Smooth muscle cell (in vitro differentiated cells): Measurements from ENCODE around the gene NAP1L4. TPM values are rescaled to one million over a fixed set of nuclear protein-coding genes. Genes with fewer than 3 reads are reported as not detected.
A peak's percentile ranks its signal among the peaks of the same experiment; 100 is the strongest.

Experiments used
- DNase-seq: peaks from one replicate; lab custom pipeline; 2025; ENCODE audit not compliant: unreplicated experiment; lab: John Stamatoyannopoulos, UW
- H2AFZ ChIP-seq: fragments of 200-600 bp; sonication (generic); 2 replicates; pipeline ENCODE4 v1.6.0; 2016; ENCODE audit warnings: antibody characterized with exemption, low read depth, mild to moderate bottlenecking
- H3F3A ChIP-seq: fragments of 200-600 bp; sonication (generic); 2 replicates; pipeline ENCODE4 v1.6.0; 2017; ENCODE audit warnings: antibody characterized with exemption, low read depth
- H3K27ac ChIP-seq: fragments of 200-600 bp; sonication (generic); 2 replicates; pipeline ENCODE4 v1.5.1; 2016; ENCODE audit warnings: low read depth, mild to moderate bottlenecking
- H3K27me3 ChIP-seq: fragments of 200-600 bp; sonication (generic); 2 replicates; pipeline ENCODE4 v1.6.1; 2016; ENCODE audit warnings: low read depth, mild to moderate bottlenecking
- H3K36me3 ChIP-seq: fragments of 200-600 bp; sonication (generic); 2 replicates; pipeline ENCODE4 v1.5.1; 2016; ENCODE audit warnings: low read depth
- H3K4me1 ChIP-seq: fragments of 200-600 bp; sonication (generic); 2 replicates; pipeline ENCODE4 v1.5.1; 2016; ENCODE audit warnings: low read depth
- H3K4me2 ChIP-seq: fragments of 200-600 bp; sonication (generic); 2 replicates; pipeline ENCODE4 v1.6.0; 2016; ENCODE audit warnings: mild to moderate bottlenecking
- H3K4me3 ChIP-seq: fragments of 200-600 bp; sonication (generic); 2 replicates; pipeline ENCODE4 v1.5.1; 2016; ENCODE audit warnings: mild to moderate bottlenecking
- H3K79me2 ChIP-seq: fragments of 200-600 bp; sonication (generic); 2 replicates; pipeline ENCODE4 v1.6.0; 2016; ENCODE audit warnings: low read depth, mild to moderate bottlenecking
- H3K9ac ChIP-seq: fragments of 200-600 bp; sonication (generic); 2 replicates; pipeline ENCODE4 v1.6.0; 2016; ENCODE audit warnings: low read depth
- H3K9me3 ChIP-seq: fragments of 200-600 bp; sonication (generic); replicated peaks from 2 replicates; pipeline ENCODE4 v1.5.1; 2016; ENCODE audit warnings: low read depth
- H4K20me1 ChIP-seq: fragments of 200-600 bp; sonication (generic); 2 replicates; pipeline ENCODE4 v1.6.0; 2016; ENCODE audit warnings: low read depth
- WGBS: methylation state at CpG from one replicate; pipeline ENCODE4 v1.1.7; 2016; ENCODE audit warnings: low lambda C conversion rate; 5-methylcytosine and 5-hydroxymethylcytosine counted together
- polyA plus RNA-seq: library from polyadenylated mRNA; unstranded; fragments of >200 nt; fragmentation: Nextera tagmentation; extraction: Ambion mirVana; gene quantifications from 2 replicates; pipeline ENCODE4 v1.2.1, GENCODE V29; 2016
- total RNA-seq: library from RNA; depleted of rRNA; stranded (reverse); fragments of >200 nt; gene quantifications from 2 replicates; pipeline ENCODE4 v1.2.3, GENCODE V29; 2014
- TF ChIP-seq, protein P1 (sequence below): fragments of 200-600 bp; sonication (generic); IDR thresholded peaks from 2 replicates; pipeline ENCODE4 v1.5.1; 2017; ENCODE audit warnings: borderline replicate concordance, mild to moderate bottlenecking, antibody characterized with exemption; ENCODE audit not compliant: insufficient read depth, poor library complexity, severe bottlenecking

NAP1L4 gene, protein sequence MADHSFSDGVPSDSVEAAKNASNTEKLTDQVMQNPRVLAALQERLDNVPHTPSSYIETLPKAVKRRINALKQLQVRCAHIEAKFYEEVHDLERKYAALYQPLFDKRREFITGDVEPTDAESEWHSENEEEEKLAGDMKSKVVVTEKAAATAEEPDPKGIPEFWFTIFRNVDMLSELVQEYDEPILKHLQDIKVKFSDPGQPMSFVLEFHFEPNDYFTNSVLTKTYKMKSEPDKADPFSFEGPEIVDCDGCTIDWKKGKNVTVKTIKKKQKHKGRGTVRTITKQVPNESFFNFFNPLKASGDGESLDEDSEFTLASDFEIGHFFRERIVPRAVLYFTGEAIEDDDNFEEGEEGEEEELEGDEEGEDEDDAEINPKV
- total RNA-seq (63.1 and 102 TPM in 2 replicates), polyA plus RNA-seq (95.0 and 114 TPM in 2 replicates)

DNA sequence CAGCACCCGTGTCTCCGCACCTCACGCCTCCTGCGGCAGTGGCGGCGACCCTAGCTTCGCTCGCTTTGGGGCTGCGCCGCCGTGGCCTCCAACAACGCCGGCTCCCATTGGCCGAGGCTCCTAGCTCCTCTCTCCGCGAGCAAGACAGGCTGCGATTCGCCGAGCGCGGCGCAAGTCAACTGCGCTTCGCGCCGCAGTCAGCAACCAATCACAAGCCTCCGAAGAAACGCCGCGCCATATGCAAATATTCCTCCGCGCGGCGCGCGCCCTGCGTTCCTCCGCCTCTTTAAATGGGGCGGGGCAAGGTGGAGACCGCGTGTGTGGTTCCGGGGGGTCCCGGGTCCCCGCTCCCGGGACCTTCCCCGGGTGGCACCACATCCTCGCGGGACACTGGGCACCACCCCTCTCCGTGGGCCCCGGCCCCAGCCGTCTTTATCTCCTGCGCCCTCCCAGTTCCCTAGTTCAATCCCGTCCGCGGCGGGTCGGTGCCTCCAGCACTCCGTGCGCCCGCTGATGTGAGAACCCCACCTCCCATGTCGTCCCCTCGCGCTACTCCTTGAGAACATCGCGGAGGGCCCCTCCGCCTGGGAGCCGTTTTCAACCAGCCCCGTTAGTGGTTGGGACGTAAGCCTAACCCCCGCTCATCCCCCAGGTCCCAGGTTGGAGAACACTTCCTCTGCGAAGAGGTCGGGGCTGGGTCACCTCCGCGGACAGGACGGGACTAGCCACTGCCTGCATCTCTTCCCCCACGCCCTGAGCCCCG lies at the start of gene NAP1L4:
Gene NAP1L4, minus strand, starts transcription at position 96 of the 763 bp plus-strand sequence. CDS start 13,109 bp downstream, outside the sequence.
- peak within 1 kb of the TSS; percentile 94 for H3K4me2 ChIP-seq
- peaks cover 27% of the 10 kb centered on the region for H3K4me1 ChIP-seq
- TF ChIP-seq, protein P1, sequence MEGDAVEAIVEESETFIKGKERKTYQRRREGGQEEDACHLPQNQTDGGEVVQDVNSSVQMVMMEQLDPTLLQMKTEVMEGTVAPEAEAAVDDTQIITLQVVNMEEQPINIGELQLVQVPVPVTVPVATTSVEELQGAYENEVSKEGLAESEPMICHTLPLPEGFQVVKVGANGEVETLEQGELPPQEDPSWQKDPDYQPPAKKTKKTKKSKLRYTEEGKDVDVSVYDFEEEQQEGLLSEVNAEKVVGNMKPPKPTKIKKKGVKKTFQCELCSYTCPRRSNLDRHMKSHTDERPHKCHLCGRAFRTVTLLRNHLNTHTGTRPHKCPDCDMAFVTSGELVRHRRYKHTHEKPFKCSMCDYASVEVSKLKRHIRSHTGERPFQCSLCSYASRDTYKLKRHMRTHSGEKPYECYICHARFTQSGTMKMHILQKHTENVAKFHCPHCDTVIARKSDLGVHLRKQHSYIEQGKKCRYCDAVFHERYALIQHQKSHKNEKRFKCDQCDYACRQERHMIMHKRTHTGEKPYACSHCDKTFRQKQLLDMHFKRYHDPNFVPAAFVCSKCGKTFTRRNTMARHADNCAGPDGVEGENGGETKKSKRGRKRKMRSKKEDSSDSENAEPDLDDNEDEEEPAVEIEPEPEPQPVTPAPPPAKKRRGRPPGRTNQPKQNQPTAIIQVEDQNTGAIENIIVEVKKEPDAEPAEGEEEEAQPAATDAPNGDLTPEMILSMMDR, result no peak
- peak; percentile 86 for DNase-seq
- H3F3A ChIP-seq, result no peaks in the 10 kb centered on the region
- H3K9ac ChIP-seq, result peak within 1 kb of the TSS; percentile 82
- peak within 1 kb of the TSS; percentile 94 for H3K4me3 ChIP-seq
- no peaks in the 10 kb centered on the region for H3K36me3 ChIP-seq
- H3K27me3 ChIP-seq, result no peaks in the 10 kb centered on the region
- under 1% methylated on average over 64 of the region's 77 CpGs for WGBS
- peak within 1 kb of the TSS; percentile 76 for H3K27ac ChIP-seq
- no peaks in the 10 kb centered on the region for H3K9me3 ChIP-seq
- H2AFZ ChIP-seq, result peak within 1 kb of the TSS; percentile 75
- H3K79me2 ChIP-seq, result peaks cover 44% of the 10 kb centered on the region
- peaks cover 42% of the 10 kb centered on the region for H4K20me1 ChIP-seq

DNA sequence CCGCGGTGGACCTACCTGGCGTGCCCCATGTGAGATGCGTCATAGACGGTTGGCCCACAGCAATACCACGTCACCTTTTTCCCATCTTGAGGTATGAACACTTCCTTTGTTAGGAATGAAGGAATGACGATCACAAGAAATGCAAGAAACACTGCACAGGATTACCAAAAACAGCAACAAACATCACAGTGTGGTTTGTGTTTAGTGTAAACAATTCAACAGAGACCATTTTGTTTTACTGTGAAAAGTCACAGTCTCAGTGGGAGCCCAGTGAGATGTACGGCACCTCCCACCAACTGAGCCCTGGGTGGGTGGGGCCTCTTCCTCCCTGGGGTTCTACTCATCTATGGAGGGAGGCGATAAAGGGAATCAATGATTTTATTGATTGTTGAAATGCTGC lies 48.8 kb upstream of the NAP1L4 start:
- Histone ChIP-seq H3K36me3 (peaks cover 7% of the 10 kb centered on the region), H3K79me2 (peaks cover 46% of the 10 kb centered on the region)

DNA sequence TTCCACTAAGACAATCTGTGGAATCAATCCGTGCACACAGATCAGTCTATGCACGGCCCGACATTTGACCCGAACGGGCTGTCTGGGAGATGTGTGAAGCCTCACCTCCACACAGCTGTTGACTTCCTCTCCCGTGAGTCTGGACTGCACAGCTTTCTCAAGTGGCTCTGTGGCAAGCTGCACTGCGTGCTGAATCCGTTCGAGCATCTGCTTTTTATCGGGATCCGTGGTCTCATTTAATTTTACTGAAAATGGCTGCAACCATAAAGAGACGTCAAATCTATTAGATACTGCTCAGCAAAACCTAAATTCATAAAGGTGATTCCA lies 45.8 kb upstream of the NAP1L4 start:
- no peak overlapping the region for H3K4me3 ChIP-seq
- H3K4me2 ChIP-seq, result no peak overlapping the region
- H3K4me1 ChIP-seq, result no peaks in the 10 kb centered on the region
- peaks cover 69% of the 10 kb centered on the region for H4K20me1 ChIP-seq
- H3F3A ChIP-seq, result no peaks in the 10 kb centered on the region
- no peak for DNase-seq
- H3K27ac ChIP-seq, result no peak overlapping the region
- H3K9me3 ChIP-seq, result no peaks in the 10 kb centered on the region
- TF ChIP-seq, protein P1, result no peak
- H3K36me3 ChIP-seq, result peaks cover 7% of the 10 kb centered on the region
- 93% methylated on average over 12 of the region's 12 CpGs for WGBS
- no peaks in the 10 kb centered on the region for H3K27me3 ChIP-seq
- H2AFZ ChIP-seq, result no peak overlapping the region
- H3K79me2 ChIP-seq, result peaks cover 35% of the 10 kb centered on the region
- H3K9ac ChIP-seq, result no peak overlapping the region

More for the DNA sequence above, 48.8 kb upstream of the NAP1L4 start:
- no peaks in the 10 kb centered on the region for H3K27me3 ChIP-seq
- H2AFZ ChIP-seq, result no peak overlapping the region
- H3K27ac ChIP-seq, result no peak overlapping the region
- H3K4me3 ChIP-seq, result no peak overlapping the region
- no peak overlapping the region for H3K9ac ChIP-seq
- WGBS, result 95% methylated on average over 9 of the region's 9 CpGs
- H3F3A ChIP-seq, result no peaks in the 10 kb centered on the region
- TF ChIP-seq, protein P1, result no peak
- no peak overlapping the region for H3K4me2 ChIP-seq
- no peaks in the 10 kb centered on the region for H3K9me3 ChIP-seq
- DNase-seq, result no peak
- H4K20me1 ChIP-seq, result peaks cover 86% of the 10 kb centered on the region
- H3K4me1 ChIP-seq, result no peaks in the 10 kb centered on the region
